Airway epithelial cell (primary cell): ENCODE measurements around the gene HEG1. TPM values are rescaled to one million over a fixed set of nuclear protein-coding genes. Genes with fewer than 3 reads are reported as not detected.

Source experiments
- total RNA-seq: library from RNA; depleted of rRNA; stranded (reverse); fragments of >200 nt; gene quantifications from 2 replicates; pipeline ENCODE4 v1.2.3, GENCODE V29; 2015

Gene HEG1
- total RNA-seq: 12.8 and 13.1 TPM in 2 replicates

GRCh38 chr3:125055913-125056745 is at the start of gene HEG1:
HEG1 (minus strand) TSS chr3:125055997; CDS start chr3:125055890, 107 bp downstream.

GRCh38 chr3:124934577-124934976 is 121.2 kb downstream of the HEG1 start, which contains the start of gene MUC13:
MUC13 (minus strand) TSS chr3:124934751; CDS start chr3:124934712, 39 bp downstream.

Other genes with a start within 250 kb of the HEG1 start
- 102 and 209 TPM in 2 replicates for gene ITGB5, start 168.6 kb downstream of the HEG1 start, total RNA-seq
- gene MUC13, start 121.2 kb downstream of the HEG1 start, total RNA-seq: not detected in 2 replicates
- 5.4 and 8.0 TPM in 2 replicates for gene SLC12A8, start 156.8 kb upstream of the HEG1 start, total RNA-seq